ENCODE measurements around the gene ADAMTS2.

The ADAMTS2 gene

GRCh38 chr5:179296150-179296821, 49.0 kb downstream of the ADAMTS2 start:
- H3K4me1 ChIP-seq = no peaks in the 10 kb centered on the region
- H3K4me2 ChIP-seq (ENCODE audit: low read length) = no peak overlapping the region
- TF ChIP-seq CTCF (IDR thresholded peaks at IDR 0.05) = no peak
- no peak overlapping the region for H2AFZ ChIP-seq
- no peaks in the 10 kb centered on the region for H3K9me3 ChIP-seq (ENCODE audit: control insufficient read depth, low read length)
- H3K27ac ChIP-seq = no peak overlapping the region
- H3K79me2 ChIP-seq = no peaks in the 10 kb centered on the region
- no peak overlapping the region for H3K9ac ChIP-seq
- H3K4me3 ChIP-seq (ENCODE audit: low read depth, low read length) = no peak overlapping the region
- no peaks in the 10 kb centered on the region for H3K27me3 ChIP-seq (ENCODE audit: control insufficient read depth, insufficient read depth, low read length)
- H3K36me3 ChIP-seq (ENCODE audit: control insufficient read depth, insufficient read depth, low read length) = no peaks in the 10 kb centered on the region

GRCh38 chr5:179295778-179296149, 49.5 kb downstream of the ADAMTS2 start:
- no peak overlapping the region for H3K27ac ChIP-seq

GRCh38 chr5:179294891-179295777, 50.1 kb downstream of the ADAMTS2 start:
- H3K9me3 ChIP-seq (ENCODE audit: control insufficient read depth, low read length) = no peaks in the 10 kb centered on the region

More at GRCh38 chr5:179295778-179296149, 49.5 kb downstream of the ADAMTS2 start:
- TF ChIP-seq CTCF (IDR thresholded peaks at IDR 0.05) = no peak
- H3K4me2 ChIP-seq (ENCODE audit: low read length) = no peak overlapping the region
- no peaks in the 10 kb centered on the region for H3K27me3 ChIP-seq (ENCODE audit: control insufficient read depth, insufficient read depth, low read length)
- no peaks in the 10 kb centered on the region for H3K36me3 ChIP-seq (ENCODE audit: control insufficient read depth, insufficient read depth, low read length)
- no peak overlapping the region for H3K4me3 ChIP-seq (ENCODE audit: low read depth, low read length)
- H3K9me3 ChIP-seq (ENCODE audit: control insufficient read depth, low read length) = no peaks in the 10 kb centered on the region
- no peaks in the 10 kb centered on the region for H3K4me1 ChIP-seq
- no peaks in the 10 kb centered on the region for H3K79me2 ChIP-seq
- H3K9ac ChIP-seq = no peak overlapping the region
- H2AFZ ChIP-seq = no peak overlapping the region

GRCh38 chr5:179294131-179294780, 51.0 kb downstream of the ADAMTS2 start:
- no peak for TF ChIP-seq CTCF (IDR thresholded peaks at IDR 0.05)
- no peak overlapping the region for H3K27ac ChIP-seq
- no peak overlapping the region for H3K4me3 ChIP-seq (ENCODE audit: low read depth, low read length)
- no peak overlapping the region for H2AFZ ChIP-seq
- H3K36me3 ChIP-seq (ENCODE audit: control insufficient read depth, insufficient read depth, low read length) = no peaks in the 10 kb centered on the region
- no peak overlapping the region for H3K9ac ChIP-seq
- no peak overlapping the region for H3K4me2 ChIP-seq (ENCODE audit: low read length)
- H3K79me2 ChIP-seq = no peaks in the 10 kb centered on the region
- H3K27me3 ChIP-seq (ENCODE audit: control insufficient read depth, insufficient read depth, low read length) = no peaks in the 10 kb centered on the region
- no peaks in the 10 kb centered on the region for H3K9me3 ChIP-seq (ENCODE audit: control insufficient read depth, low read length)
- no peaks in the 10 kb centered on the region for H3K4me1 ChIP-seq

More at GRCh38 chr5:179294891-179295777, 50.1 kb downstream of the ADAMTS2 start:
- no peak for TF ChIP-seq CTCF (IDR thresholded peaks at IDR 0.05)
- H2AFZ ChIP-seq = no peak overlapping the region
- H3K36me3 ChIP-seq (ENCODE audit: control insufficient read depth, insufficient read depth, low read length) = no peaks in the 10 kb centered on the region
- no peaks in the 10 kb centered on the region for H3K79me2 ChIP-seq
- H3K4me3 ChIP-seq (ENCODE audit: low read depth, low read length) = no peak overlapping the region
- no peak overlapping the region for H3K27ac ChIP-seq
- H3K9ac ChIP-seq = no peak overlapping the region
- H3K27me3 ChIP-seq (ENCODE audit: control insufficient read depth, insufficient read depth, low read length) = no peaks in the 10 kb centered on the region
- H3K4me2 ChIP-seq (ENCODE audit: low read length) = no peak overlapping the region
- no peaks in the 10 kb centered on the region for H3K4me1 ChIP-seq
